Endodermal cell (in vitro differentiated cells): ENCODE data around the gene CELF6. TPM values are rescaled to one million over a fixed set of nuclear protein-coding genes. Genes with fewer than 3 reads are reported as not detected.

Experiments
- DNase-seq: peaks from one replicate; pipeline ENCODE4 v3.0.0-alpha.2; 2017
- H3K27ac ChIP-seq: 2 replicates; pipeline ENCODE4 v1.5.1; 2013; ENCODE audit warnings: mild to moderate bottlenecking, low read depth, low read length, moderate library complexity
- H3K27me3 ChIP-seq: 2 replicates; pipeline ENCODE4 v1.6.1; 2013; ENCODE audit warnings: mild to moderate bottlenecking, low read length, moderate library complexity; ENCODE audit not compliant: insufficient read depth, control insufficient read depth, poor library complexity, severe bottlenecking
- H3K36me3 ChIP-seq: 2 replicates; pipeline ENCODE4 v1.7.0; 2013; ENCODE audit warnings: mild to moderate bottlenecking, low read length, moderate library complexity; ENCODE audit not compliant: control insufficient read depth, insufficient read depth
- H3K4me1 ChIP-seq: one replicate; pipeline ENCODE4 v1.7.0; 2013; ENCODE audit warnings: low read length; ENCODE audit not compliant: control insufficient read depth, insufficient read depth
- H3K4me3 ChIP-seq: 2 replicates; pipeline ENCODE4 v1.5.1; 2013; ENCODE audit warnings: mild to moderate bottlenecking, low read length, moderate library complexity
- H3K9ac ChIP-seq: 2 replicates; pipeline ENCODE4 v1.6.1; 2013; ENCODE audit warnings: mild to moderate bottlenecking, low read length, moderate library complexity; ENCODE audit not compliant: poor library complexity, severe bottlenecking; ENCODE audit errors: extremely low read depth
- H3K9me3 ChIP-seq: 2 replicates; pipeline ENCODE4 v1.6.1; 2013; ENCODE audit warnings: mild to moderate bottlenecking, low read length, moderate library complexity; ENCODE audit not compliant: control insufficient read depth
- H3K27ac Mint-ChIP-seq: 2 replicates; pipeline ENCODE4 v1.8.0; 2020; ENCODE audit warnings: mixed read lengths
- H3K27me3 Mint-ChIP-seq: 2 replicates; pipeline ENCODE4 v1.8.0; 2021; ENCODE audit warnings: mild to moderate bottlenecking, mixed read lengths; ENCODE audit not compliant: insufficient read depth
- H3K36me3 Mint-ChIP-seq: 2 replicates; pipeline ENCODE4 v1.8.0; 2020; ENCODE audit warnings: low read depth, mixed read lengths
- H3K4me1 Mint-ChIP-seq: 2 replicates; pipeline ENCODE4 v1.8.0; 2020; ENCODE audit warnings: mixed read lengths
- H3K4me3 Mint-ChIP-seq: 2 replicates; pipeline ENCODE4 v1.8.0; 2020; ENCODE audit warnings: mild to moderate bottlenecking, moderate library complexity, mixed read lengths
- H3K9me3 Mint-ChIP-seq: 2 replicates; pipeline ENCODE4 v1.8.0; 2020; ENCODE audit warnings: mild to moderate bottlenecking, mixed read lengths
- WGBS, 2 experiments: methylation state at CpG; one replicate each; pipeline versions ENCODE4 v1.1.5 to v1.1.7; 2013; ENCODE audit warnings: missing lambda C conversion rate in 2 of 2, mixed read lengths in 1 of 2; ENCODE audit not compliant: insufficient coverage in 1 of 2, insufficient read length in 1 of 2; 5-methylcytosine and 5-hydroxymethylcytosine counted together
- total RNA-seq, 2 donors: library from RNA; stranded (reverse); fragmentation: NEBNext Ultra II Directional in 1 of 2; extraction: Animal tissue kit (Norgen Biotek cat#: 25700) in 1 of 2; gene quantifications; 2 replicates in 1 of 2; 3 replicates in 1 of 2; pipeline ENCODE4 v1.2.1, GENCODE V29; 2021
- TF ChIP-seq, protein P1 (sequence below): fragments of 200-600 bp; sonication (generic); conservative IDR thresholded peaks from 2 replicates; pipeline ENCODE4 v1.5.0; 2021; ENCODE audit warnings: antibody characterized with exemption, mild to moderate bottlenecking

The CELF6 gene
- total RNA-seq, 2 donors from 2014 or later, result 0.46 to 0.62 TPM

DNA sequence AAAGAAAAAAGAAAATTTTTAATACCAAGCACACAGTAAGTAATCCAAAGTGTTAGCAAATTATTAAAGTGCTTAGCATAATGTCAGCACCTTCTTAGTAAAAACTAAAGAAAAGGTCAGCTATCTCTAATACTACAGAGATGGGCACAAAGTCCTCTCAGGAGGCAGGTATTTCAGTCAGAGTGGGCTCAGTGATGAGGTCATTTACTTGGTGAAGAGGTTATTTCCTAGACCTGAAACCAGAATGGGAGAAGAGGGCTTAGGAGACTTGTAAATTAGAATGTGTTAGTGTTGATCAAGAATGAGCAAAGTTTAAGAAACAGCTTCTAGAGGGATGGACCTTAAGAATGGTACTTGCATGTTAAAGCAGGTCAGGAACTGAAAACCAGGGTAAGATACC, 80.3 kb downstream of the CELF6 start:
- no peaks in the 10 kb centered on the region for H3K9me3 ChIP-seq
- H3K36me3 ChIP-seq, result peaks cover 47% of the 10 kb centered on the region
- no peaks in the 10 kb centered on the region for H3K27me3 ChIP-seq
- H3K4me3 ChIP-seq, result no peak overlapping the region
- TF ChIP-seq, protein P1, sequence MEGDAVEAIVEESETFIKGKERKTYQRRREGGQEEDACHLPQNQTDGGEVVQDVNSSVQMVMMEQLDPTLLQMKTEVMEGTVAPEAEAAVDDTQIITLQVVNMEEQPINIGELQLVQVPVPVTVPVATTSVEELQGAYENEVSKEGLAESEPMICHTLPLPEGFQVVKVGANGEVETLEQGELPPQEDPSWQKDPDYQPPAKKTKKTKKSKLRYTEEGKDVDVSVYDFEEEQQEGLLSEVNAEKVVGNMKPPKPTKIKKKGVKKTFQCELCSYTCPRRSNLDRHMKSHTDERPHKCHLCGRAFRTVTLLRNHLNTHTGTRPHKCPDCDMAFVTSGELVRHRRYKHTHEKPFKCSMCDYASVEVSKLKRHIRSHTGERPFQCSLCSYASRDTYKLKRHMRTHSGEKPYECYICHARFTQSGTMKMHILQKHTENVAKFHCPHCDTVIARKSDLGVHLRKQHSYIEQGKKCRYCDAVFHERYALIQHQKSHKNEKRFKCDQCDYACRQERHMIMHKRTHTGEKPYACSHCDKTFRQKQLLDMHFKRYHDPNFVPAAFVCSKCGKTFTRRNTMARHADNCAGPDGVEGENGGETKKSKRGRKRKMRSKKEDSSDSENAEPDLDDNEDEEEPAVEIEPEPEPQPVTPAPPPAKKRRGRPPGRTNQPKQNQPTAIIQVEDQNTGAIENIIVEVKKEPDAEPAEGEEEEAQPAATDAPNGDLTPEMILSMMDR, result no peak
- no peak for DNase-seq
- Mint-ChIP-seq H3K36me3 (peaks cover 40% of the 10 kb centered on the region), H3K27me3 (peaks cover 19% of the 10 kb centered on the region), H3K4me1 (peaks cover 56% of the 10 kb centered on the region), H3K4me3 (no peak overlapping the region), H3K27ac (no peak overlapping the region), H3K9me3 (no peaks in the 10 kb centered on the region)
- no peak overlapping the region for H3K27ac ChIP-seq
- peaks cover 22% of the 10 kb centered on the region for H3K4me1 ChIP-seq
- H3K9ac ChIP-seq, result no peak overlapping the region

DNA sequence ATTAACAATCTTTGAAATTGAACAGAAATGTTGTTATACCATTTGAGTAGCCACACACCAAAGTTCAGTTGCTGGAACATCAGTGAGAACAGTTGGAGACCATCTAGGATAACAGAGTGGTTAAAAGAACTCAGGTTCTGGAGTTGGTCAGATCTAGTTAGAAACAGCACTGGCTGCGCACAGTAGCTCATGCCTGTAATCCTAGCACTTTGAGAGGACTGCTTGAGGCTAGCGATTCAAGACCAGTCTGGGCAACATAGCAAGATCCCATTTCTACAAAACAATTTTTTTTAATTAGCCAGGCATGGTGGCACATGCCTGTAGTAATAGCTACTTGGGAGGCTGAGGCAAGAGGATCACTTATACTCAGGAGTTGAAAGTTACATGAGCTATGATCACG, 81.4 kb downstream of the CELF6 start:
- Mint-ChIP-seq H3K36me3 (peaks cover 35% of the 10 kb centered on the region), H3K27ac (no peak overlapping the region), H3K4me1 (peaks cover 48% of the 10 kb centered on the region), H3K4me3 (no peak overlapping the region), H3K9me3 (no peaks in the 10 kb centered on the region), H3K27me3 (peaks cover 30% of the 10 kb centered on the region)
- Histone ChIP-seq H3K27me3 (peaks cover 9% of the 10 kb centered on the region), H3K9me3 (no peaks in the 10 kb centered on the region), H3K4me3 (no peak overlapping the region), H3K9ac (no peak overlapping the region), H3K27ac (no peak overlapping the region), H3K36me3 (peaks cover 39% of the 10 kb centered on the region), H3K4me1 (peaks cover 14% of the 10 kb centered on the region)
- WGBS, 2 experiments, result 89 to 95% methylated on average over 3 of the region's 3 CpGs
- DNase-seq, result no peak
- TF ChIP-seq, protein P1, result no peak

DNA sequence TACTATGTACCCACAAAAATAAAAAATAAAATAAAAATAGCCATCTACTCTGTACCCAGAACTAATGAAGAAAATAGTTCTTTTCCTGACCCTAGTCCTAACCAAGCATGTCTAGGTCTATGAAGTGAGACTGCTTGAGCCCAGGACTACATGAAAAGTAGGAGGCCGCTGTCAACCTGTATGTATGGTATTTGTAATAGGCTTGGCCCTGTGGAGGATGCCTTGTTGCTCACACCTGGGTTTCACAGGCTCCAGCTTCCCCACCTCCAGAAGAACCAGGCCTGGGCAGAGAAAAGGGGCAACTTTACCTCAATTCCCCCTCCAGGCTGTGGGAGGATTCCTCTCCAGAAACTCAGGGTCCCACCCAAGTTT, 82.1 kb downstream of the CELF6 start:
- DNase-seq, result no peak
- H3K4me1 Mint-ChIP-seq, result peaks cover 42% of the 10 kb centered on the region
- H3K27me3 ChIP-seq, result peaks cover 9% of the 10 kb centered on the region
- H3K36me3 ChIP-seq, result peaks cover 39% of the 10 kb centered on the region
- TF ChIP-seq, protein P1, result no peak
- no peak overlapping the region for H3K27ac ChIP-seq
- no peak overlapping the region for H3K27ac Mint-ChIP-seq
- no peaks in the 10 kb centered on the region for H3K9me3 Mint-ChIP-seq
- peaks cover 14% of the 10 kb centered on the region for H3K4me1 ChIP-seq
- peaks cover 35% of the 10 kb centered on the region for H3K27me3 Mint-ChIP-seq
- no peak overlapping the region for H3K4me3 ChIP-seq
- H3K4me3 Mint-ChIP-seq, result no peak overlapping the region
- H3K9ac ChIP-seq, result no peak overlapping the region
- 100% methylated on average over 1 of the region's 1 CpG; no CpG with 5 or more reads in 1 of the 2 experiments for WGBS, 2 experiments
- H3K36me3 Mint-ChIP-seq, result peaks cover 35% of the 10 kb centered on the region
- no peaks in the 10 kb centered on the region for H3K9me3 ChIP-seq
